Caco-2 (cell line): ENCODE results near the gene MRPL36. TPM values are rescaled to one million over a fixed set of nuclear protein-coding genes. Genes with fewer than 3 reads are reported as not detected.

Experiments used
- BruUV-seq: library from RNA; stranded (reverse); fragments of 400-500 nt; replicated peaks from 2 replicates; lab custom pipeline; 2021; lab: Mats Ljungman, UMichigan
- CTCF ChIA-PET: fragments of 300-600 bp; sonication (Branson Sonifier 250); formaldehyde crosslinking; loops from one replicate; lab custom pipeline; 2022; ENCODE audit warnings: antibody characterized with exemption; lab: Charles Lee
- POLR2A ChIA-PET: fragments of 300-600 bp; sonication (Branson Sonifier 250); formaldehyde crosslinking; loops from one replicate; lab custom pipeline; 2022; ENCODE audit warnings: antibody characterized with exemption; lab: Charles Lee
- DNase-seq, 2 experiments: peaks; one replicate each; pipeline versions ENCODE4 v3.0.0 to v3.0.0-alpha.2; 2020 to 2022
- H3K27me3 ChIP-seq: replicated peaks from 2 replicates; pipeline ENCODE4 v1.6.0; 2011; ENCODE audit warnings: low read length; ENCODE audit not compliant: control insufficient read depth, insufficient read depth
- H3K36me3 ChIP-seq: 2 replicates; pipeline ENCODE4 v1.5.1; 2011; ENCODE audit warnings: low read length; ENCODE audit not compliant: control insufficient read depth, insufficient read depth
- H3K4me1 ChIP-seq: fragments of 250-450 bp; sonication (Bioruptor Pico); 2 replicates; pipeline ENCODE4 v1.5.1; 2020; ENCODE audit warnings: mild to moderate bottlenecking
- H3K4me3 ChIP-seq: 2 replicates; pipeline ENCODE4 v1.5.1; 2011; ENCODE audit warnings: low read depth, mild to moderate bottlenecking, control low read depth, low read length
- H3K9me3 ChIP-seq: fragments of 250-450 bp; sonication (Bioruptor Pico); 2 replicates; pipeline ENCODE4 v1.5.1; 2020; ENCODE audit warnings: mild to moderate bottlenecking, moderate library complexity
- H3K27ac Mint-ChIP-seq: one replicate; pipeline ENCODE4 v1.8.0; 2022; ENCODE audit warnings: mixed read lengths; ENCODE audit not compliant: unreplicated experiment
- H3K27me3 Mint-ChIP-seq: one replicate; pipeline ENCODE4 v1.8.0; 2022; ENCODE audit warnings: mixed read lengths; ENCODE audit not compliant: insufficient read depth, unreplicated experiment
- H3K36me3 Mint-ChIP-seq: one replicate; pipeline ENCODE4 v1.8.0; 2022; ENCODE audit warnings: mild to moderate bottlenecking, mixed read lengths; ENCODE audit not compliant: insufficient read depth, unreplicated experiment
- H3K4me1 Mint-ChIP-seq: one replicate; pipeline ENCODE4 v1.8.0; 2022; ENCODE audit warnings: low read depth, mixed read lengths; ENCODE audit not compliant: unreplicated experiment
- H3K4me3 Mint-ChIP-seq: one replicate; pipeline ENCODE4 v1.8.0; 2022; ENCODE audit warnings: mild to moderate bottlenecking, moderate library complexity, mixed read lengths; ENCODE audit not compliant: unreplicated experiment
- H3K9me3 Mint-ChIP-seq: one replicate; pipeline ENCODE4 v1.8.0; 2022; ENCODE audit warnings: mixed read lengths; ENCODE audit not compliant: unreplicated experiment
- CTCF ChIP-seq, 2 experiments: fragments of 200-600 bp in 1 of 2; IDR thresholded peaks; 1 replicate in 1 of 2; 2 replicates in 1 of 2; pipeline versions ENCODE4 v1.5.1 to v1.8.0; 2011 to 2022; ENCODE audit warnings: antibody characterized with exemption in 1 of 2, control low read depth in 1 of 2, inconsistent platforms in 1 of 2, low read depth in 1 of 2, low read length in 1 of 2, mild to moderate bottlenecking in 1 of 2, moderate library complexity in 1 of 2; ENCODE audit not compliant: insufficient read depth in 1 of 2, severe bottlenecking in 1 of 2, unreplicated experiment in 1 of 2
- intact Hi-C: fragments of 100-400 bp; cut with micrococcal nuclease; formaldehyde crosslinking; loops from one replicate; pipeline ENCODE4 v1.10.0; 2022; ENCODE audit not compliant: unreplicated experiment
- total RNA-seq: library from RNA; stranded (reverse); gene quantifications from 2 replicates; pipeline ENCODE4 v1.2.3, GENCODE V29; 2022

MRPL36 gene
- total RNA-seq, 1 experiment from 2014 or later: 65.9 TPM

DNA sequence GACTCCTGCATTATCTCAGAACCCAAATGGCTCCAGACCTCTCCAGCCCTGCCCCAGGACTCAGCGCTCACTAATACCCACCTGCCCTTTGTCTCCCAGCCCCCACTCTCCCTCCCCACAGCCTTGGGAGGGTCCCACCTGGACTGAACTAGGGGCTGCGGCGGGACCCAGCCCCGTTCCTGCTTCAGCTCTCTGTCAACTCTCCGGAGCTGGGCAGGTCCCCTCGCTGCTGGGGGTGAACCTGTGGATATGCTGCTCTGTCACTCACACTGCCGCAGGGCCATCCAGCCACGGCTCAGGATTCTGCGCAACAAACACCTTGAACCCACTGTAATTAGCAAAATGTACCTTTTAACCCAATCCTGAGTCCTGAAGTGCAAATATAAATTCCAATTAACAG, 38.4 kb upstream of the MRPL36 start:
- Histone ChIP-seq H3K27me3 (no peaks in the 10 kb centered on the region), H3K36me3 (no peaks in the 10 kb centered on the region), H3K9me3 (no peaks in the 10 kb centered on the region), H3K4me1 (peaks cover 5% of the 10 kb centered on the region; the same call in 1 of the 2 replicates), H3K4me3 (no peak overlapping the region)
- CTCF ChIA-PET: no interaction called here
- Mint-ChIP-seq H3K4me1 (no peaks in the 10 kb centered on the region), H3K27me3 (no peaks in the 10 kb centered on the region), H3K36me3 (no peaks in the 10 kb centered on the region), H3K27ac (no peak overlapping the region), H3K9me3 (no peaks in the 10 kb centered on the region), H3K4me3 (no peak overlapping the region)
- TF ChIP-seq CTCF (IDR thresholded peaks at IDR 0.05; ENCODE audit: insufficient read depth in 1 of 2, low read depth in 1 of 2, low read length in 1 of 2, severe bottlenecking in 1 of 2, unreplicated experiment in 1 of 2): no peak
- intact Hi-C loops: no loop called here
- no TSS peak for BruUV-seq
- POLR2A ChIA-PET: no interaction called here
- no peak for DNase-seq

DNA sequence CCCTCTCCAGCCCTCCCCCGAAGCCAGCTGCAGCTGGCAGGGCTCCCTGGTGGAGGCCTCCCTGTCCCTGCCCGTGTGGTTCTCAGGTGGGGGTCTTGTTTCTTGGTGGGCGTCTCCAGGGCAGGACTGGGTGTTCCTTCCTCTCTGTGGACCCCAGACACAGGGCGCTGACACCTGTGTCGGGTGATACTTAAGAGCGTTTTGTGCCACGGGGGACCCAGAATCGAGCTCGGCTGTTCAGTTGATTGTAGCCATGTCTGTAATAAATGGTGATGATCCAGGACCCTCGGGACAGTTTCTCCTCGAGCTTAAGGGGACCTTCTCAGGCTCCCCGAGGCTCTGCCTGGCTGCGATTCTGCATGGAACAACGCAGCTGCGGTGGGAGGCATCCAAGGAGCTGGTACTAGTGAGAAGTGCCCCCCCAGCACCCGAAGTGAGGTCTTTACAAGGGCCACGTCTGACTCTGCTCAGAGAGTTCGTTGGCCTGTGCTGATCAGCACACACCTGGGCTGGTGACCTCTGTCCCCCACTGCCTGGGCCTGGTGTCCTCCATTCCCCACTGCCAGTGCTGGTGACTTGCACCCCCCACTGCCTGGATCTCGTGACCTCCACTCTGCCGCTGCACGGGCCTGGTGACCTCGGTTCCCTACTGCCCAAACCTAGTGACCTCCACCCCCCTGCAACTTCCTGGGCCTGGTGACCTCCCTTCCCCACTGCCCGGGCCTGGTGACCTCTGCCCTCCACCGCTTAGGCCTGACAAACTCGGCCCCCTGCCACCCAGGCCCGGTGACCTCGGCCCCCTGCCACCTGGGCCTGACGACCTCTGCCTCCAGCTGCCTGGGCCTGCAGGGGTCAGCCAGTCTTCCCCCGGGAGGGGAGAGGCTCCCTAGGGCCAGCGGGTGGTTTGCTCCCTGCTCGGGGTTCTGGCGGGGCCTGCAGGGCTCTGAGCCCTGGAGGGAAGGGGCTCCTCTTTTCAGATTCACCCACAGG, 37.5 kb upstream of the MRPL36 start:
- TF ChIP-seq CTCF (IDR thresholded peaks at IDR 0.05; ENCODE audit: insufficient read depth in 1 of 2, low read depth in 1 of 2, low read length in 1 of 2, severe bottlenecking in 1 of 2, unreplicated experiment in 1 of 2): no peak
- Histone ChIP-seq H3K36me3 (no peaks in the 10 kb centered on the region), H3K27me3 (no peaks in the 10 kb centered on the region), H3K4me3 (no peak overlapping the region), H3K4me1 (peaks cover 5% of the 10 kb centered on the region; the same call in 1 of the 2 replicates), H3K9me3 (no peaks in the 10 kb centered on the region)
- intact Hi-C loops: no loop called here
- Mint-ChIP-seq H3K27ac (no peak overlapping the region), H3K27me3 (no peaks in the 10 kb centered on the region), H3K36me3 (no peaks in the 10 kb centered on the region), H3K9me3 (no peaks in the 10 kb centered on the region), H3K4me1 (no peaks in the 10 kb centered on the region), H3K4me3 (no peak overlapping the region)
- POLR2A ChIA-PET: no interaction called here
- DNase-seq: no peak
- BruUV-seq: no TSS peak
- CTCF ChIA-PET: no interaction called here

GRCh38 chr5:1836176-1836890, 36.7 kb upstream of the MRPL36 start:
- H3K9me3 ChIP-seq: no peaks in the 10 kb centered on the region
- no peaks in the 10 kb centered on the region for H3K27me3 Mint-ChIP-seq
- H3K4me1 Mint-ChIP-seq: no peaks in the 10 kb centered on the region
- no peak for TF ChIP-seq CTCF (IDR thresholded peaks at IDR 0.05; ENCODE audit: insufficient read depth in 1 of 2, low read depth in 1 of 2, low read length in 1 of 2, severe bottlenecking in 1 of 2, unreplicated experiment in 1 of 2)
- H3K27me3 ChIP-seq: no peaks in the 10 kb centered on the region
- H3K36me3 ChIP-seq: no peaks in the 10 kb centered on the region
- no peak overlapping the region for H3K4me3 ChIP-seq
- H3K4me3 Mint-ChIP-seq: no peak overlapping the region
- ChIA-PET CTCF (no interaction called here), POLR2A (no interaction called here)
- peaks cover 5% of the 10 kb centered on the region; the same call in 1 of the 2 replicates for H3K4me1 ChIP-seq
- BruUV-seq: no TSS peak
- DNase-seq: no peak
- H3K9me3 Mint-ChIP-seq: no peaks in the 10 kb centered on the region
- intact Hi-C loops: no loop called here
- H3K27ac Mint-ChIP-seq: no peak overlapping the region
- no peaks in the 10 kb centered on the region for H3K36me3 Mint-ChIP-seq
